ENCODE measurements around the gene RCAN1.

Gene RCAN1

DNA sequence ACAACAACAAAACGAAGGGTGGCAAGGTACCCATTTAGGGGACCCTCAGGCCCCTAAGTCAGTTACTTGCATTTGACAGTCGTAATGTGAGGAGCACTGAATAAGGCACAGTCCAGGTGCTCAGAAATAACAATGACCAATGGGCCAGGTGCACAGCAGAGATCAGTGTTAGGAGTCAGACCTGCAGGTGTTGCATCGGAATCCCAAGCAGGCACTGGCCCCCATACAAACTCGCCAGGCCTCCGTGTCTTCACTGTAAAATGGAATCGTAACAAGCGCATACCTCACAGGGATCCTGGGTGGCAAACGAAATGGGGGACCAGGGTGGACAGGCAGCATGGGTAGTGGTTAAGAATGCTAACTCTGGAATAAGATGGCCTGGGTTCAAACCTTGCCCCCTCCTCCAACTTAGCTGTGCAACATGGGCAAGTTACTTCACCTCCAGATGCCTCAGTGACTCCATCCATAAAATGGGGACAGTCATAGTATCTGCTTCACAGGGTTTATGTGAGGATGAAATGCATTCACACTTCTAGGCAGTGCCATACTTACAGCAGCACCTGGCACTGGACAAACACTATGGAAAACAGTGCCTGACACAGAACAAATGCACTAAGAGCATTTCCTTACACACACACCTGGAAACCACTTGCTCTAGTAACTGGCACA, 20.2 kb downstream of the RCAN1 start:
- peak; percentile 38 for FAIRE-seq
- DNase-seq (ENCODE audit: insufficient read length), result no peak
- TF ChIP-seq TAF1 (IDR thresholded peaks at IDR 0.05; ENCODE audit: borderline replicate concordance, low read depth, low read length) (no peak), POLR2A (IDR thresholded peaks at IDR 0.05; ENCODE audit: low read depth, low read length) (no peak), POLR2AphosphoS5 (IDR thresholded peaks at IDR 0.05; ENCODE audit: low read depth, low read length) (no peak)

- FAIRE-seq (no peak), DNase-seq (ENCODE audit: insufficient read length) (no peak)
- no peak for TF ChIP-seq TAF1 (IDR thresholded peaks at IDR 0.05; ENCODE audit: borderline replicate concordance, low read depth, low read length)
- no peak for TF ChIP-seq POLR2AphosphoS5 (IDR thresholded peaks at IDR 0.05; ENCODE audit: low read depth, low read length)
- no peak for TF ChIP-seq POLR2A (IDR thresholded peaks at IDR 0.05; ENCODE audit: low read depth, low read length)
Observed at GRCh38 chr21:34593954-34594531, 20.9 kb downstream of the RCAN1 start.

- TF ChIP-seq POLR2AphosphoS5 (IDR thresholded peaks at IDR 0.05; ENCODE audit: low read depth, low read length), result no peak
- no peak for TF ChIP-seq POLR2A (IDR thresholded peaks at IDR 0.05; ENCODE audit: low read depth, low read length)
- no peak for TF ChIP-seq TAF1 (IDR thresholded peaks at IDR 0.05; ENCODE audit: borderline replicate concordance, low read depth, low read length)
Observed at GRCh38 chr21:34593423-34593822, 21.5 kb downstream of the RCAN1 start.

GRCh38 chr21:34592120-34592955, 22.6 kb downstream of the RCAN1 start:
- FAIRE-seq (no peak), DNase-seq (ENCODE audit: insufficient read length) (no peak)
- TF ChIP-seq POLR2A (IDR thresholded peaks at IDR 0.05; ENCODE audit: low read depth, low read length) (no peak), POLR2AphosphoS5 (IDR thresholded peaks at IDR 0.05; ENCODE audit: low read depth, low read length) (no peak), TAF1 (IDR thresholded peaks at IDR 0.05; ENCODE audit: borderline replicate concordance, low read depth, low read length) (no peak)

More at GRCh38 chr21:34593423-34593822, 21.5 kb downstream of the RCAN1 start:
- DNase-seq (ENCODE audit: insufficient read length), result no peak
- FAIRE-seq, result no peak

DNA sequence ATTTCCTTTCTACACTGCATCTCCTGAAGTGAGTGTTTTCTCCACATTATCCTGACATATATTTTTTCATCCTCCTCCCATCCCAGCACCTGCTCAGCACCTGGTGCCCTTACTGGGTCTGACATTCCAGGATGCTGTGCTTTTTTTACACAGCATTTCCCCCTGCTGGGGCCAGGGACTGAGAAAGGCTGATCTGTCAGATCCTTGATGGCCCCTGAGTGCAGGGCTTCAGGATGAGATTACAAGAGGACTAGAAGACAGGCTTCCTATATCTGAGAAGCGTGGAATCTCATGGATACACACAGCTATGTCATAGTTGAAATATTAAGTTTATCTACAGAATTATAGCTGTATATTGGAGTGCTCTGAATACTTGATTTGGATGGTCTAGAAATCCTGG, 24.4 kb downstream of the RCAN1 start:
- TF ChIP-seq POLR2A (IDR thresholded peaks at IDR 0.05; ENCODE audit: low read depth, low read length) (no peak), POLR2AphosphoS5 (IDR thresholded peaks at IDR 0.05; ENCODE audit: low read depth, low read length) (no peak), TAF1 (IDR thresholded peaks at IDR 0.05; ENCODE audit: borderline replicate concordance, low read depth, low read length) (no peak)
- no peak for FAIRE-seq
- no peak for DNase-seq (ENCODE audit: insufficient read length)

DNA sequence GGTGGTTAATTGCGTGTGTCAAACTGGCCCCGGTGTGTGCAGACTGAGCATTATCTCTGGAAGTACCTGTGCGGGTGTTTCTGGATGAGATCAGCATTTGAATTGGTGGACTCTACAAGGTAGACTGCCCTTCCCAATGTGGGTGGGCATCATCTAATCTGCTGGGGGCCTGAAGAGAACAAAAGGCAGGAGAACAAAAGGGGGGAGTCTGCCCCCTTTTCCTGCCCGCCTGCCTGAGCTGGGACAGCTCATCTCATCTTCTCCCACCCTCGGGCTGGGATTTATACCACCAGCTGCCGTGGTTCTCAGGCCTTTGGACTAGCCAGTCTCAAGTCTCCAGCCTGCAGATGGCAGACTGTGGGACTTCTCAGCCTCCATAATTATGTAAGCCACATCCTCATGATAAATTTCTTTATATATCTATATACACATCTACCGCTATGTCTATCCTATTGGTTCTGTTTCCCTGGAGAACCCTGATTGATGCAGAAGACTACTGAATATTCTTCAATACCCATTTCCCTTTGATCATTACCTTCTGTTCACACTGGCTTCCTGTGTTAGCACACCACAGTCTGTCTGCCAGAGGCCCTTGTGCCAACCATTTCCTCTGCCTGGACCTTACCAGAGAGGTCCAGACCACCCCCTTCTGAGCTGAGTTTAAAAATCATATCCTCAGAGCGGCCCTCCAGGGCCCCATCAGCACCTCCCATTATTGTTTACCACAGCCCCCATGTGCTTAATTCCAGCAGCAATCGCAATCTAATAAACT, 25.2 kb downstream of the RCAN1 start:
- no peak for FAIRE-seq
- no peak for DNase-seq (ENCODE audit: insufficient read length)
- no peak for TF ChIP-seq POLR2A (IDR thresholded peaks at IDR 0.05; ENCODE audit: low read depth, low read length)
- no peak for TF ChIP-seq TAF1 (IDR thresholded peaks at IDR 0.05; ENCODE audit: borderline replicate concordance, low read depth, low read length)
- no peak for TF ChIP-seq POLR2AphosphoS5 (IDR thresholded peaks at IDR 0.05; ENCODE audit: low read depth, low read length)

GRCh38 chr21:34583926-34584563, 30.9 kb downstream of the RCAN1 start:
- DNase-seq (ENCODE audit: insufficient read length) (no peak), FAIRE-seq (no peak)
- TF ChIP-seq POLR2A (IDR thresholded peaks at IDR 0.05; ENCODE audit: low read depth, low read length) (no peak), TAF1 (IDR thresholded peaks at IDR 0.05; ENCODE audit: borderline replicate concordance, low read depth, low read length) (no peak), POLR2AphosphoS5 (IDR thresholded peaks at IDR 0.05; ENCODE audit: low read depth, low read length) (no peak)

DNA sequence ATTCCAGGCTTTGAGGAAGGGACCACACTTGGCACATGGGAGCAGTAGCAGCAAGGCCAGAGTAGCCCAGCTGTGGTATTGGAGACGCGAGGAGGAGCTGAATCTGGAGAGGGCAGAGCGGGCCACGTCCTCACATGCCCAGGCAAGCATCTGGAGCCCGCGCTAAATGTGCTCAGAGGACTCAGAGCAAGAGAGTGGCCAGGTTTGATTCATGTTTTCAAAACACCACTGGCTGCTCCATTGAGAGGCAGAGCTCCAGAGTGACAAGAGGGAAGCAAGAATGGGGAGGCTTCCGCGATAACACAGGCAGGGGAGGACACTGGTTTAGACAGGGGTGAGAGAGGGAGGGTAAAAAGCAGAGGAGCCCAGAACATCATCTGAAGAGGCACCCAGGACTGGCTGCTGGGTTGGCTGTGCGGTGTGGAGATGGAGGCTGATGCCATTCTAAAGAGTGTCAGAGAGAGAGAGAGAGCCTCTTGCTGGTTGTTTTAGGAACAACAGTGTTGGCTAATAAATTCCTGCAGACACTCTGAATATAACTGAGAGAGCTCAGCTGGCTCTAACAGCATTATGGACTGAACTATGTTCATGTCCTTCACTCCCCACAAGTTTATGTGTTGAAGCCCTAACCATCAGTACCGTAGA, 32.3 kb downstream of the RCAN1 start:
- TF ChIP-seq TAF1 (IDR thresholded peaks at IDR 0.05; ENCODE audit: borderline replicate concordance, low read depth, low read length) (no peak), POLR2A (IDR thresholded peaks at IDR 0.05; ENCODE audit: low read depth, low read length) (no peak), POLR2AphosphoS5 (IDR thresholded peaks at IDR 0.05; ENCODE audit: low read depth, low read length) (no peak)
- FAIRE-seq, result peak; percentile 65
- DNase-seq (ENCODE audit: insufficient read length), result no peak

DNA sequence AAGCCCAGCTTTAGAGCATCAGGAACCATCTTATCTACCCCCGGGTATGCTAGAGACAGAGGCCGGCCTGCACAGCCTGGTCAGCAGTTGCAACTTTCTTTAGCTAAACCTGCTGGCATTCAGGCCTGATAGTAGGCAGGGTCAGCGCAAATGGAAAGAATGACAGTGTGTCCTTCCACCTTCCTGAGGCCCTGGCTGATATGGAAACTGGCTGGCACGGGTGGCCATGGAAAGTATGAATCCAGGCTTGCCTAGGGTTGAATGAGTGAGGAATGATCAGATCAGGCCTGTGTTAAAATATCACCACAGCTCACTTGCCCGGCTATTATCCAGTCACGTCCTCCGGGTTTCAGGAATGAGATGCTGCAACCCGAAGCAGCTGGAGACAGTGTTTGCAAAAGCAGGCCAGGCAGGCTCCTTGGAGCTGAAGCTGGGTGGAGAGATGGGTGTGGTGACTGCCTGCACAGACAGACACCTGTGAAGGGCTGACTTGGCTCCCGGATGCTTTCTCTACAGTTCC, 34.7 kb downstream of the RCAN1 start:
- FAIRE-seq (no peak), DNase-seq (ENCODE audit: insufficient read length) (no peak)
- TF ChIP-seq POLR2A (IDR thresholded peaks at IDR 0.05; ENCODE audit: low read depth, low read length) (no peak), TAF1 (IDR thresholded peaks at IDR 0.05; ENCODE audit: borderline replicate concordance, low read depth, low read length) (no peak), POLR2AphosphoS5 (IDR thresholded peaks at IDR 0.05; ENCODE audit: low read depth, low read length) (no peak)

DNA sequence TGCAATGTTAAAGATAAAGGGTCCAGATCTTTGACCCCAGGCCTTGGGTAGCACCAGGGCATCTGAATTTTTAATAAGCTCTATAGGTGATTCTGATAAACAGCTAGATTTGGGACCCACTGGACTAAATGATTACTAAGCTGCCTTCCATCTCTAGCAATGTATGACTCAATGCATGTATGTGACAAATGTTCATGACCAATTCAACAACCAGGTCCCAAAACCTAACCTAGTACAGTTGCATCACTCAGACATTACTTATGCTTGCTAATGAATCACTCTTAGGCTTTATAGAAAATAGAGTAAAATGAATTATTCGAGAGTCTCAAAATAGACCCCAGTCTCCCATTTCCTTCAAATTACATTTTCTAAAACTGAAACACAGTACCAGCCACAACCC, 35.5 kb downstream of the RCAN1 start:
- FAIRE-seq (no peak), DNase-seq (ENCODE audit: insufficient read length) (no peak)
- TF ChIP-seq TAF1 (IDR thresholded peaks at IDR 0.05; ENCODE audit: borderline replicate concordance, low read depth, low read length) (no peak), POLR2AphosphoS5 (IDR thresholded peaks at IDR 0.05; ENCODE audit: low read depth, low read length) (no peak), POLR2A (IDR thresholded peaks at IDR 0.05; ENCODE audit: low read depth, low read length) (no peak)
